Astrocyte of the spinal cord (primary cell): ENCODE results near the gene ACTR1B.
"Not testable (repeated sequence)": the region's sequence is repeated elsewhere in the genome, so short reads cannot be mapped to it uniquely, and the experiment has no call there.

Experiments
- DNase-seq: peaks from one replicate; pipeline ENCODE4 v3.0.0; 2011; ENCODE audit warnings: low read depth, low spot score
- H3K4me3 ChIP-seq: 2 replicates; pipeline ENCODE4 v1.5.1; 2011; ENCODE audit warnings: low read depth, mild to moderate bottlenecking, low read length, moderate library complexity
- CTCF ChIP-seq: IDR thresholded peaks from 2 replicates; pipeline ENCODE4 v1.5.1; 2012; ENCODE audit warnings: low read depth, mild to moderate bottlenecking, low read length, inconsistent platforms
- in situ Hi-C: cut with HindIII; loops from 2 replicates; pipeline ENCODE4 v1.10.0; 2017; ENCODE audit warnings: low sequenced_read_pairs

Gene ACTR1B

DNA sequence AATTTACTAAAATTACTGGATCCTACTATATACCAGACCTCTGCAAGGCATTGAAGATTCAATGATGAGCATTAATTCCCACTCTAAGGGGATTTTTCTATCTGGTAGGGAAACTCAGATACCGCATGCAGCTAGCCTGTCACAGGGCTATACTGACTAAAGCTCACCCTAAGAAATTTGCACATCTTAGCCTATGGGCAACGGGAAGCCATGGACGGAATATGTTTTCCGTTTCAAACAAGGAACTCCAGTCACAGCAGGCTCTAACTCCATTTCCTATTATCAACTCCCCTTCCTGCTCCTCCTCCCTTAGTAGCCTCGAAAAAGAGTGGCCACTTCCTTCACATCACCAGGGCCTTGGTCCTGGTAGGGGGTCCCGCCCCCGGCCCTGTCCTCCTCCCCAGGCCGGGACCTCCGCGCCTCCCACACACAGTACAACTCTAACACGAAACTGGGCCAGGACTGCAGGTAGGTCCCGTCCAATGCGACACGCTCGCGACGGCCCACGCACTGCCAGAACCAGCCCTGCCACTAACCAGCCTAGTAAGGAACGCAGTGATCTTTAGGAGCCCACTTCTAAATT lies 18.6 kb downstream of the ACTR1B start:
- H3K4me3 ChIP-seq = peak overlapping the region; percentile 88
- no peak for TF ChIP-seq CTCF
- in situ Hi-C loops = no loop called here
- DNase-seq = peak; percentile 20

DNA sequence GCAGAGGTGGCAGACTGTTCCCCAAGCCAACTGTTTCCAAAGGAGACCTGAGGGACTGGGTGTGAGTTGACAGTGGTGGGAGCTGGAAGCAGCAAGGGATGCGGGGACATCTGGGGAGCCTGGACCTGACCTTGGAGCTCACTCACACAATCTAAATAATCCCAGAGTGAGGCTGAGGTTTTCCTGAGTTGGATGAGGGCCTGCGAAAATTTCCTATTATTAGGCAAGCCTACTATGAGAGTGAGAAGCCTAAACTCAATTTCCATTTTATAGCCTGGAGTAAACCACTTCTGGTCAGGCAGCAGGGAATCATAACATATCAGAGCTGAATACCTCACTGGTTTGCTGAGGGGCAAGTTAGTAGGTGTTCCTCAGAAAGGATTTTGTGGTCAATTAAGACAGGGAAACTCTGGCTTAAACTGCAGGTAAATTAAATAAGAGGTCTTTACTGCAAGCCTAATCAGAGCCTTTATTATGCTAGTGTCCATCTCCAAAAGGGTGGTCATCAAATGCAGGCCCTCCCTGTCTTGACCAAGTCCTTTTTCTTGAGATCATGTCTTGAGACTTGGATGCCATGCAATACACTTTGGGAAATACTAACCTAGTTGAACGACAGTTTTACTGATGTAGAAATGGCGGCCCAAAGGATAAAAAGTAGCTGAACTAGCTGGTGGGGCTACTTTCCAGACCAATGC lies 19.7 kb downstream of the ACTR1B start:
- no peak for DNase-seq
- TF ChIP-seq CTCF = no peak
- no peak overlapping the region for H3K4me3 ChIP-seq
- in situ Hi-C loops = no loop called here

GRCh38 chr2:97626049-97626430 lies 37.8 kb downstream of the ACTR1B start:
- DNase-seq, in situ Hi-C loops, H3K4me3 ChIP-seq: not testable (repeated sequence)

DNA sequence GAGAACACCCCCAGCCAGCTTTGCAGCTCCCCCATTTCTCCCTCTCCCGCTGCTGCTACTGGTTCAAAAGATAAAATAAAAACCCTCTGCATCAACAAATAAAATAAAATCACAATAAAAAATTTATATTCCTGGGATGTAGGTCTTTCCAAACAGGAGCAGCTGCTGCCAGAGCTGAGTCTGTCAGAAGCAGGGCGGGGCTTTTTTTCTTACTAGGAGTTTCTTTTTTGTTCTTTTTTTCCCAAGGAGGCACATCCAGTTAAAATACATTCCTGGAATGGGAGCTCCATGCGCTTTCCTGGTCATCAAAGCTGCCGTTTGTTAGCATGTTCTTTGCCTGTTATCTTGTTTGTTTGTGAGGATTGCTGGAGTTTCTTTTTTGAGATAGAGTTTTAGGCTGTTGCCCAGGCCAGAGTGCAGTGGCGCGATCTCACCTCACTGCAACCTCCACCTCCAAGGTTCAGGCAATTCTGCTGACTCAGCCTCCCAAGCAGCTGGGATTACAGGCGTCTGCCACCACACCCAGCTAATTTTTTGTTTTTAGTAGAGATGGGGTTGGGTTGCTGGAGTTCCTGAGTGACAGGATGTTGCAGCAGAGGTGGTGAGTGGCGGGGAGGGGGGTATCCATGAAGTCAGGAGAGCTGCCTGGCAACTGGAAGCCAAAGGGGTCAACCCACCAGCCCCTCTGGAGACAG lies 38.3 kb downstream of the ACTR1B start:
- in situ Hi-C loops, DNase-seq: not testable (repeated sequence)

GRCh38 chr2:97622976-97623375 lies 40.9 kb downstream of the ACTR1B start:
- in situ Hi-C loops, DNase-seq, H3K4me3 ChIP-seq: not testable (repeated sequence)

More for the DNA sequence above, 38.3 kb downstream of the ACTR1B start:
- H3K4me3 ChIP-seq = not testable (repeated sequence)

DNA sequence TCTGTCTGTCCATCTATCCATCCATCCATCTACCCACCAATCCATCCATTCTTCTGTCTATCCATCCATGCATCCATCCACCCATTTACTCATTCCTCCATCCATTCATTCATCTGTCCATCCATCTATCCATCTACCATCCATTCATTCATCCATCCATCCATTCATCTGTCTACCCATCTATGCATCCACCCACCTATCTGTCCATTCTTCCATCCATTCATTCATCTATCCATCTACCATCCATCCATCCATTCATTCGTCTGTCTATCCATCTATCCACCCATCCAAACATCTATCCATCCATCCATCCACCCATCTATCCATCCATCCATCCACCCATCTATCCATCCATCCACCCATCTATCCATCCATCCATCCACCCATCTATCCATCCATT lies 43.4 kb downstream of the ACTR1B start:
- in situ Hi-C loops, H3K4me3 ChIP-seq, DNase-seq: not testable (repeated sequence)

DNA sequence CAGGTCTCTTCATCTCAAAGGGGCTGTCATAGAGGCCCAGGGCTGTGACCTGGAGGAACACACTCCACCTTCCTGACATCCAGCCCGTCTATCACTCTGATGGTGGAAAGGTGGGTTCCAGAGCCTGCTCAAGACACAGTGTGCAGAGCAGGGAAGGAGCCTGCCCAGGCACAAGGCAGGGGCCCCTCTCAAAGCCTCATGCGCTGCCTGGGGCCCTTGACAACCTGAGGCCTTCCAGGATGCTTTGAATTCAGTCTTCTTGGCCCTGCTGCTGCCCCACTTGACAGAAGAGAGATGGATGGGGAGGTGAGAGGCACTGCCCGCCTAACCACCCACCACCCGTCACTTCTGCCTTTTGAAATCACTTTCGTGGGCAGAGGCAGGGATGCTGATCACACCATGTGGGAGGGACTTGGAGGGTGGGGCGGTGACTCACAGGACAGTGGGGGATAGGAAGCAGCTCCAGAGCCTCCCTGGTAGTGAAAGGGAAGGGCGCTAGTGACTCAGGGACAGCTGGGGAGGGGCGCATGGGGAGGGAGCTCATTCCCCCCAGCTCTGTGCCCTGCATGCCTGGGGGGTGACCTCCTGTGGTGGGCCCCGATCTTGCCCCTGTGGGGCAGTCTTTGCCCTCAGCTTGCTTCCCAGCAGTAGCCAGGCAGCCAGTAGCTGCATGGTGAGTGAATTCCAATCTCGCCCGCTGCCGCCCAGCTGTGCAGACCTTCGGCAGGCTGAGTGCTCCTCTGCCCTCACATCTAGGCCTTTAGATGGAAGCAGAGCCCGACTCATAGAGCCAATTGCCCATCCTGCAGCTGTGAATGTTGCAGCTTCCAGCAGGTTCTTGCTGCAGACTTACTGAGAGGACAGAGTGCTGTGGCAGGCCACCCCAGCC lies 44.7 kb downstream of the ACTR1B start:
- H3K4me3 ChIP-seq, in situ Hi-C loops: not testable (repeated sequence)
- peak; percentile 27 for DNase-seq

DNA sequence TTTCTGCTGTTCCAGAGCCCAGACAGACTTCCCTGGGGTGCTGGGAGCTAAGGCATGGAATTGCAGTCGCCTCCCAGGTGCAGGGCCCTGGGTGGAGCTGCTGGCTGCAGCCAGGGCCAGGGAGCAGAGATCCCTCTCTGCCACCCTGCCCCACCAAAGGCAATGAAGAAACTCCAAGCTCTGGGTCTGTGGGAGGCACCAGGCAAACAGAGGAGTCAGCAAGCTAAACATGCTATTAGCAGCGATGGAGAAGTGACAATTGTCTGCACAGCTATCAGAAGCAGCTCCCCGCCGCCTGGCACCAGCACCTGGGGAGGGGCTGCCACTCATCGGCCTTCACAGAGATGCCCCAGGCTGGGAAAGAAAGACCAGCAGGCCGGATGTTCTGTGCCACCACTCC lies 45.9 kb downstream of the ACTR1B start:
- H3K4me3 ChIP-seq = no peak overlapping the region
- in situ Hi-C loops = no loop called here
- DNase-seq = no peak
- TF ChIP-seq CTCF = no peak

DNA sequence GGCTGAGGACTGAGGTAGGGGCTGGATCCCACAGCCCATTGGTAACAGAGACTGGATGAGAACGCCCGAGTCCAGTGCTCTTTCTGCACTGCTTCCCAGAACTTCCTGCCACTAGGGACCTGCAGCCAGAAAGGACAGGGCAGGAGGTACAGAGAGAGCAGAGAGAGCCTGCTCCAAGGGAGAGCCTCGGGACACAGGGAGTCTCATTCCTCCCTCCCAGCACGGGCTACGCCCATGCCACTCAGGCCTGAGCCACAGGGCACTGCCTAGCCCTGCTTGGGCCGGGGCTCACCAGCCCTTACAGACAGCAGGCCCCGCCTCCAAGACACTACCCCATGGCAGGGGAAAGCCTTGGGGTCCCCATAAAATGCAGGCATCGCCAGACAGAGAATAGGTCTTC lies 48.1 kb downstream of the ACTR1B start:
- in situ Hi-C loops, DNase-seq, H3K4me3 ChIP-seq: not testable (repeated sequence)

DNA sequence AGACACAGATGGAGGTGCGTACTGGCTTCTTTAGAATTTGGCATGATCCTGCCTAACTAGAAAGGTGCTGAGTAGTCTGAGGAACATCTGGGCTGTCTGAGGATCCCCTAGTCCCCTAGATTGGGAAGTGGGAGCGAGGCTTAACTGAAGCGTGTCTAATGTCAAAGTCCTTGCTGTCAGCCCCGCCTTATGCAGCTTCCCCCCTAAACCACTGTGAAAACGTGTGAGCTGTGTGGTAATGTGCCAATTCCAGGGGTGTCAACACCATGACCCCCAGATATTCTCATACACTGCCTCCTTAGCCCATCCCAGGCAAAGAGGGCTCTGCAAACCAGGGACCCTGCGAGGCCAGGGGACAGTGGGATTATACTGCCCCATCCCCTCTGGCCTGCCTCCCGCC lies 51.9 kb downstream of the ACTR1B start:
- DNase-seq, in situ Hi-C loops, H3K4me3 ChIP-seq: not testable (repeated sequence)

GRCh38 chr2:97608745-97609144 lies 55.1 kb downstream of the ACTR1B start:
- DNase-seq, H3K4me3 ChIP-seq, in situ Hi-C loops: not testable (repeated sequence)
